GM12878 (cell line): ENCODE results near the gene TAF1L.

ENCODE experiments used
- CEBPB ChIP-seq, 2 experiments: fragments of 150-350 bp in 1 of 2; IDR thresholded peaks; 2 replicates each; pipeline ENCODE4 v1.6.1; 2012 to 2014; ENCODE audit warnings: low read depth in 2 of 2, low read length in 2 of 2, borderline replicate concordance in 1 of 2, inconsistent platforms in 1 of 2
- CTCF ChIP-seq, 3 experiments: IDR thresholded peaks in 2 of 3; conservative IDR thresholded peaks in 1 of 3; 2 replicates each; pipeline ENCODE4 v1.5.1; 2011; ENCODE audit warnings: low read depth in 3 of 3, low read length in 3 of 3, mild to moderate bottlenecking in 3 of 3, control low read depth in 2 of 3, moderate library complexity in 2 of 3, inconsistent platforms in 1 of 3, mixed read lengths in 1 of 3; ENCODE audit not compliant: control insufficient read depth in 2 of 3, insufficient read depth in 1 of 3; ENCODE audit errors: extremely low read depth in 1 of 3
- ESRRA ChIP-seq: IDR thresholded peaks from 2 replicates; pipeline ENCODE4 v1.6.1; 2012; ENCODE audit warnings: mild to moderate bottlenecking, low read length, improper control_type of control experiment
- HCFC1 ChIP-seq: fragments of 150-350 bp; IDR thresholded peaks from 2 replicates; pipeline ENCODE4 v1.6.1; 2014; ENCODE audit warnings: low read length
- KDM1A ChIP-seq: fragments of 200-600 bp; sonication (generic); IDR thresholded peaks from 2 replicates; pipeline ENCODE4 v1.6.1; 2016; ENCODE audit warnings: borderline replicate concordance
- NRF1 ChIP-seq: conservative IDR thresholded peaks from 2 replicates; pipeline ENCODE4 v1.6.1; 2011; ENCODE audit warnings: mild to moderate bottlenecking, low read depth, low read length, improper control_type of control experiment
- POLR2A ChIP-seq: IDR thresholded peaks from 2 replicates; pipeline ENCODE4 v1.6.1; 2011; ENCODE audit warnings: low read depth, mild to moderate bottlenecking, low read length
- POLR2AphosphoS5 ChIP-seq: IDR thresholded peaks from 2 replicates; pipeline ENCODE4 v1.6.1; 2011; ENCODE audit warnings: mild to moderate bottlenecking, low read length, inconsistent platforms
- RFX5 ChIP-seq: IDR thresholded peaks from 2 replicates; pipeline ENCODE4 v1.6.1; 2011; ENCODE audit warnings: low read depth, low read length, improper control_type of control experiment
- RUNX3 ChIP-seq: IDR thresholded peaks from 2 replicates; pipeline ENCODE4 v1.6.1; 2012; ENCODE audit warnings: low read length, inconsistent platforms
- SP1 ChIP-seq: IDR thresholded peaks from one replicate; pipeline ENCODE4 v1.6.1; 2011; ENCODE audit warnings: low read depth, low read length
- TAF1 ChIP-seq: IDR thresholded peaks from 2 replicates; pipeline ENCODE4 v1.6.1; 2011; ENCODE audit warnings: mild to moderate bottlenecking, low read depth, low read length, borderline replicate concordance

- TF ChIP-seq POLR2AphosphoS5 (no peak), SP1 (no peak), CTCF (IDR thresholded peaks at IDR 0.05 in 2 of 3, conservative IDR thresholded peaks at IDR 0.05 in 1 of 3; ENCODE audit: control insufficient read depth in 2 of 3, extremely low read depth in 1 of 3, insufficient read depth in 1 of 3, low read depth in 3 of 3, low read length in 3 of 3) (no peak), RUNX3 (no peak), ESRRA (no peak), HCFC1 (no peak), NRF1 (no peak), TAF1 (no peak), KDM1A (no peak), POLR2A (no peak), RFX5 (no peak), CEBPB (IDR thresholded peaks at IDR 0.05; ENCODE audit: borderline replicate concordance in 1 of 2, low read depth in 2 of 2, low read length in 2 of 2) (no peak)
These were observed 42.5 kb upstream of the TAF1L start for GRCh38 chr9:32677931-32678330.
